Mononuclear cell (primary cell): ENCODE measurements around the gene TMSB15B. TPM values are rescaled to one million over a fixed set of nuclear protein-coding genes. Genes with fewer than 3 reads are reported as not detected.
A peak's percentile ranks its signal among the peaks of the same experiment; 100 is the strongest.
"Not testable (repeated sequence)": the region's sequence is repeated elsewhere in the genome, so short reads cannot be mapped to it uniquely, and the experiment has no call there.

Experiments used
- H3K27me3 ChIP-seq: 2 replicates; pipeline ENCODE4 v1.6.0; 2011; ENCODE audit warnings: low read length, control low read depth; ENCODE audit not compliant: insufficient read depth
- H3K4me1 ChIP-seq: 2 replicates; pipeline ENCODE4 v1.5.1; 2011; ENCODE audit warnings: mild to moderate bottlenecking, low read length, control low read depth; ENCODE audit not compliant: insufficient read depth
- H3K4me3 ChIP-seq: 2 replicates; pipeline ENCODE4 v1.5.1; 2011; ENCODE audit warnings: mild to moderate bottlenecking, low read length, moderate library complexity
- H3K9me3 ChIP-seq: 2 replicates; pipeline ENCODE4 v1.5.1; 2011; ENCODE audit warnings: low read depth, mild to moderate bottlenecking, control low read depth, low read length
- total RNA-seq: library from RNA; depleted of rRNA; stranded (reverse); fragments of >200 nt; gene quantifications from one replicate; pipeline ENCODE4 v1.2.3, GENCODE V29; 2012

Gene TMSB15B
- total RNA-seq, result 5.9 TPM

DNA sequence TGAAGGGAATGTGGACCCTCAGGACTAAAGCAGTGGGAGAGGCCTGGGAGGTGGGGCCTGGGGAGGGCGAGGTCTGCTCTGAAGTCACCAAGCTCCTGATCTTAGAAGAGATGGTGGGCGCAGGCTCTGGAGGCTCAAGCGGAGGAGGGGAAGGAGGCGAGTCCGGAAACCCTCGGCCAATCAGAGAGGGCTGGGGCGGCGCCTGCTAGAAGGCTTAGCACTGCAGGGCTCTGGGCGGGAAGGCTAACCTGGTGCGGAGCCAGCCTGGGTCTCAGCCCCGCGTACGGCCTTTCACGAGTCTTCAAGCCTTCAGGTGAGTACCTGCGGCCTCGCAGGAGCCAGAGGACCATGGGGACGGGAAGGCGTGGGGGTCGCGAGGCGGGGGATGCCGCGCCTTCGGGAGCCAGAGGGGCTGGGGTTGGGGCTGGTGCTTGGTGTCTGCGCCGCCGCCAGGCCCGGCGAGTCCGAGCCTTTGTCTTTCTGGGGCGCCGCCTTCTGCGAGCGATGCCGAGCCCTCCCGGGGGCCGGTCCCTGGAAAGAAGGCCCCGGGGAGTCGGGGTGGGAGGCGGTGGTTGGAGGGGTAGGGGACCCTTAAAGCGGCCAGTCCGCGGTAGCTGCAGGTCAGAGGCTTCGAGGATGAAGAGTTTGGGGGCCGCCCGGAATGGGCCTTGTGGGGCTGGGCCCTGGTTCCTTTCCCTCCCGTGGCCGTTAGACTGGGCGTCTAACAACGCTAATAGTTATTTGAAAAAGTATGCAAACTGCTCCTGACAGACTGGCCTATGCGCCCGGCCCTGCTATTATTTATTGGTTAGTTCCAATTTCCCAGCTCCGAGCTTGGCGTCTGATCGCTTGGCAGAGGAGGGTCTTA is at the start of gene TMSB15B:
Gene TMSB15B, plus strand, starts transcription at position 217 of the 868 bp plus-strand sequence.
- H3K27me3 ChIP-seq, H3K4me3 ChIP-seq, H3K4me1 ChIP-seq, H3K9me3 ChIP-seq: not testable (repeated sequence)

DNA sequence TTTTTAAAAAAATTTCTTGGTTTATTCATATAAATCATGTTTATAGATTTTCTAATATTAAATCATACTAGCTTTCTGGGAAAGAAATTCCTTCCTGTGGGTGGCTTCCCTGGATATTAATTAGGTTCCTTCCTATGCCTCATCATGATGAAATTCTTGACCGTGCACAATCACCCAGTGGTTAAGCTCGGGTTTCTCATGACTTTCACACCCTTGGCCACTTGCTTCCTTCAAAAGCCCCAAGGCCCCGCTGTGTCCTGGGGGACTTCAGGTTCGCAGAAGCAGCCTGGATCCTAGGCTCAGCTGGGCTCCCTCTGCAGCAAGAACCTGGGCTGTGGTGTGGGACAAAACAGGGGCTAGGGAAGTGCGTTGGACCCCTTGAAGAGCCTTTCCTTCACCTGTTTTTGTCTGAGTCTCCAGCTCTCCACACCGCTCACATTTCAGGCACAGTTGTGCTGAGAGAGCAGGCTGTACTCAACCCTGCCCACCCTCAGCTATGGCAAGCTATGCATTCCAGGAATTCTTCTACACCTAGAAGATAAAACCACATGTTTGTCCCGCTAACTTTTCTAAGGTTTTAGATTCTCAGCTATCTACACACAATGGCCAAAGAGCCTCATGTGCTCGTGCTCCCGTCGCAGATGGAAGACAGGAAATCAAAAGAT is 48.9 kb upstream of the TMSB15B start:
- H3K27me3 ChIP-seq, result no peaks in the 10 kb centered on the region
- H3K9me3 ChIP-seq, result no peaks in the 10 kb centered on the region
- H3K4me3 ChIP-seq, result no peak overlapping the region
- peaks cover 4% of the 10 kb centered on the region for H3K4me1 ChIP-seq

DNA sequence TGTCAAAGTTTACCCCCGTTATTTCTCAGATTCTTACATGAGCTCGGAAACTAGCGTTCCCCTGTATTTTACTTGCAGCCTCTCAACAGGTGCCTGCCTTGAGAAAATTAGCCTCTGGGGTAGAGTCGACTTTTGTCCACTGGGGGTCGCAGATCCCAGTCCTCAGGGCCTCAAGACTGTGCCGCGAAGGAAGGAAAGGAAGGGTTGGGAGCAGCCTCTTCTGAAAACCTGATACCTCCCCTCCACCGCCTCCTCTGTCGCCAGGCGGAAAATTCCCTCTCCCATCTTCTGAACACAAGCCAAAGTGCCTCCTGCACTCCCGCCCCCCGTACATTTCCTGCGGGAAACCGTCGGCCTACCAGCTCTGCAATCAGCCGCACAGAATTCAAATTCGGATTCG is 44.4 kb upstream of the TMSB15B start:
- peaks cover 11% of the 10 kb centered on the region for H3K4me1 ChIP-seq
- peak overlapping the region; percentile 43 for H3K4me3 ChIP-seq
- no peaks in the 10 kb centered on the region for H3K27me3 ChIP-seq
- H3K9me3 ChIP-seq, result no peaks in the 10 kb centered on the region

DNA sequence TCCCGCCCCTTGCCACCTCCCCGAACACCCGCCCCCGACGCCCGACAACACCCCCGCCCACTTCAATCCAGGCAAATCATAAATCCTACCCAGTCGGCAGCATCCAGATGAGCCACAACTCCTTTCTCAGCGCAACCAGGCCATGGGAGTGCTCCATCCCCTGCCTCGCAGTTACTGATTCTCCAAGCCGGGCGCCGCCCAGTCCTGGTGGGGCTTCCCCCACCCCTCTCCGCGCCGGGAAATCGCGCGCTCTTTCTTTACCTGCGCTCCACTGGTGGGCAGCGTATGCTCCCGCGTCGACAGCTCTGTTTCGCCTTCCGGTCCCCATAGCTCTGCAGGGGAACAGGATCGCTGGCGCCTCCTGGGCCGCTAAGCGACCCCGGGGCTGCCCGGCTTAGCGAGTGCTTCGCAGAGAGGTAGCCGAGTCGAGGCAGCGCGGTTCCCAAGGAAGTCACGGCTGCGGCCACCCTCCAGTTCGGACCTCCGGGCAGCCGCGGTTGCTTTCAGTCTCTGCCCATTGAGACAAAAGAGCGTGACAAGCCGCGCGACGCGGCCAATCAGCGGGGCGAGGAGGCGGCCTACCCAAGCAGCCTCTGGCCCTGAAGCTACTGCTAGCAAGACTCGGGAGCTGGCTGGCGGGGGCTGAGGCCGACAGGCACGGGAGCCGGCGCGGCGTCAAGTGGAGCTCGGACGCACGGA is 43.7 kb upstream of the TMSB15B start:
- Histone ChIP-seq H3K9me3 (no peaks in the 10 kb centered on the region), H3K4me3 (peak overlapping the region; percentile 43), H3K4me1 (peaks cover 11% of the 10 kb centered on the region), H3K27me3 (no peaks in the 10 kb centered on the region)

- no peaks in the 10 kb centered on the region for H3K27me3 ChIP-seq
- no peaks in the 10 kb centered on the region for H3K9me3 ChIP-seq
- peak overlapping the region; percentile 43 for H3K4me3 ChIP-seq
- H3K4me1 ChIP-seq, result peaks cover 11% of the 10 kb centered on the region
Measured at GRCh38 chrX:103919270-103919637, 43.2 kb upstream of the TMSB15B start.

- peaks cover 11% of the 10 kb centered on the region for H3K4me1 ChIP-seq
- H3K9me3 ChIP-seq, H3K27me3 ChIP-seq, H3K4me3 ChIP-seq: not testable (repeated sequence)
Measured at GRCh38 chrX:103920515-103920914, 41.9 kb upstream of the TMSB15B start.

DNA sequence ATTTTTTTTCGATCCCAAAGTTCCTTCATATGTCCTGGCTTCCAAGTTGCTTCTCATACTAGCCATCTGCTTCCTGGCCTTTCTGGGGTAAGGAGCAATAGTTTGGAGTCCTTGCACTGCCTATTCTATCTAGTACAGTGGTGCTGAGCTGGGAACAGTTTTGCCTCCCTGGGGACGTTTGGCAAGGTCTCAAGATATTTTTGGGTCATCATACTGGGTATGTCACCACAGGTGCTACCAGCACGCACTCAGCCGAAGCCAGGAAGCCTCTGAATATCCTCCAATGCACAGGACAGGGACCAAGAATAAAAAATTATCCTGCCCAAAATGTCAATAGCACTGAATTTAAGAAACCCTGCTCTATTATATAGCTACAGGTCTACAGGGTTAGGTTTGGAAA is 35.4 kb upstream of the TMSB15B start:
- no peak overlapping the region for H3K4me3 ChIP-seq
- no peaks in the 10 kb centered on the region for H3K9me3 ChIP-seq
- no peaks in the 10 kb centered on the region for H3K4me1 ChIP-seq
- no peaks in the 10 kb centered on the region for H3K27me3 ChIP-seq

DNA sequence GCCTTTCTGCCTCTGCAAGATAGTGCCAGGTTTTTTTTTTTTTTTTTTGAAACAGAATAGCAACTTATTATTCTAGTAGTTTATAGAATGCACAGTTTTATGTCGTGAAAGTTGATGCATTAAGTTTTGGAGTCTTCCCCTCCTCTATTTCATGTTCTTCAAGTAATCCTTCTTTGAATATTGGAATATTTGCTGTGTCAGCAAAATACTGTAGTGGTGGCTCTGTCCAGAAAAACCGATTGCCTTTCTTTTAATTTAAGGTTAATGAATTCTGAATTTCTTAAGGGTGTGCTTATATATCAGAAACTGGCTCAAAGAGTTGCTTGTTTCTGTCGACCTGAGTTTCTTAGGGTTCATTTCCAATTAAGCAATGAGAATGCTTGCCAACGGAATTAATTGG is 34.8 kb upstream of the TMSB15B start:
- H3K4me1 ChIP-seq, result no peaks in the 10 kb centered on the region
- no peak overlapping the region for H3K4me3 ChIP-seq
- no peaks in the 10 kb centered on the region for H3K27me3 ChIP-seq
- H3K9me3 ChIP-seq, result no peaks in the 10 kb centered on the region

DNA sequence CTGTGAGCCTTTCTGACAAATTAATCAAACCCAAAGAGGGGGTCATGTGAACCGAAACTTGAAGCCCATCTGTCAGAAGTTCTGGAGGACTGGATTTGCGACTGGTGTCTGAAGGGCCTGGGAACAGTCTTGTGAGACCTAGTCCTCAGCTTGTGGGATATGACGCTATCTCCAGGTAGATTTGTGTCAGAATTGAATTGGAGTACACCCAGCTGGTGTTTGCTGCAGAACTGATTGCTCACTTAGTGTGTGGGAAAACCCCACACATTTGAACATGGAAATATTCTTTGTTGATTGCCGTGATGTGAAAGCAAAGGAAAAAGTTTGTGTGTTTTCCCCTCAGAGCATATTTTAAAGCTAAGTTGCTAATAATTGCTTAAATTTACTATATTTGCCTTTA is 30.3 kb upstream of the TMSB15B start:
- H3K9me3 ChIP-seq, result no peaks in the 10 kb centered on the region
- H3K4me3 ChIP-seq, result no peak overlapping the region
- no peaks in the 10 kb centered on the region for H3K4me1 ChIP-seq
- no peaks in the 10 kb centered on the region for H3K27me3 ChIP-seq

DNA sequence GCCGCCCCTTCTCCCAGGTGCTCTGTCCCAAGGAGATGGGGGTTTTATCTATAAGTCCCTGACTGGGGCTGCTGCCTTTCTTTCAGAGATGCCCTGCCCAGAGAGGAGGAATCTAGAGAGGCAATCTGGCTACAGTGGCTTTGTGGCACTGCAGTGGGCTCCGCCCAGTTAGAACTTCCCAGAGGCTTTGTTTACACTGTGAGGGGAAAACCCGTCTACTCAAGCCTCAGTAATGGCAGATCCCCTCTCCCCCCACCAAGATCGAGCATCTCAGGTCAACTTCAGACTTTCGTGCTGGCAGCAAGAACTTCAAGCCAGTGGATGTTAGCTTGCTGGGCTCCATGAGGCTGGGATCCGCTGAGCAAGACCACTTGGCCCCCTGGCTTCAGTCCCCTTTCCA is 22.2 kb upstream of the TMSB15B start:
- H3K9me3 ChIP-seq, H3K4me3 ChIP-seq: not testable (repeated sequence)

DNA sequence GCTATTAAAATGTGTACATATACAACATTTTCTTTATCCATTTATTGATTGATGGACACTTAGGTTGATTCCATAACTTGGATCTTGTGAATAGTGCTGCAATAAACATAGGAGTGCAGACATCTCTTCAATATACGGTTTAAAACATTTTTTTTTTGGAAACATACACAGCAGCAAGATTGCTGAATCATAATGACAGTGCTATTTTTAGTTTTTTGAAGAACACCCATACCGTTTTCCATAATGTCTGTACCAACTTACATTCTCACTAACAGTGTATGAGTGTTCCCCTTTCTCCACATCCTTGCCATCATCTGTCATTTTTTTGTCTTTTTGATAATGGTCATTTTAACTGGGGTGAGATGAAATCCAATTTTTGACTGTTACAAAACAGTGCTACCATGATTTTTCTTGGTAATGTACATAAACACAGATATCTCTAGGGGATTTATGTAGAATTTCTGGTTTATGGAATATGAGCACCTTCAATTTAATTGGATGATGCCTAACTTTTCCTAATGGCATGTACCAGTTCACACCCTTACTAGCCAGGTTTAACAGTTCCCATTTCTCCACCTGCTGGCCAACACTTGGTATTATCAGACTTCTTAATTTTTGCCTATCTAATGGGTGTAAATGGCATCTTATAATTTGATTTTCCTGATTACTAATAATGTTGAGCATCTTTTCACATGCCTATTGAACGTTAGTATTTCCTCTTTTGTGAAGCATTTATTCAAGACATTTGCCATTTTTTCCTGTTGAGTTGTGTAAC is 21.0 kb upstream of the TMSB15B start:
- Histone ChIP-seq H3K4me1 (no peaks in the 10 kb centered on the region), H3K27me3 (no peaks in the 10 kb centered on the region), H3K4me3 (no peak overlapping the region), H3K9me3 (no peaks in the 10 kb centered on the region)

More for the DNA sequence above, 22.2 kb upstream of the TMSB15B start:
- H3K4me1 ChIP-seq, H3K27me3 ChIP-seq: not testable (repeated sequence)

- Histone ChIP-seq H3K9me3 (no peaks in the 10 kb centered on the region), H3K4me3 (no peak overlapping the region), H3K4me1 (no peaks in the 10 kb centered on the region), H3K27me3 (no peaks in the 10 kb centered on the region)
Measured at GRCh38 chrX:103949506-103949905, 12.9 kb upstream of the TMSB15B start.

DNA sequence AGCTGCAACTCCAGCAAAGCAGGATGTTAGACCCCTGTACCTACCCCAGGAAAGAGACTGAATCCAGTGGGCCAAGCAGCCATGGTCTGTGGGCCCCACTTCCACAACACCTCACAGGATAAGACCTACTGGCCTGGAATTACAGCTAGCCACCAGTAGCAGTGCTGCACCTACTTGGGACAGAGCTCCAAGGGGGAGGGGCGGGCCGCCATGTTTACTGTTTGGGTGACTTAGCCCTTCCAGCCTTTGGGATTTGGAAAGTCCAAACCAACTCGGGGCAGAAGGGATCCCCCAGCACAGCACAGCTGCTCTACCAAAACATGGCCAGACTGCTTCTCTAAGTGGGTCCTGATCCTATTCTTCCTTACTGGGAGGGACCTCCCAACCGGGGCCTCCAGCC is 9.1 kb upstream of the TMSB15B start:
- H3K4me3 ChIP-seq, result no peak overlapping the region
- H3K9me3 ChIP-seq, result no peaks in the 10 kb centered on the region
- no peaks in the 10 kb centered on the region for H3K4me1 ChIP-seq
- no peaks in the 10 kb centered on the region for H3K27me3 ChIP-seq

DNA sequence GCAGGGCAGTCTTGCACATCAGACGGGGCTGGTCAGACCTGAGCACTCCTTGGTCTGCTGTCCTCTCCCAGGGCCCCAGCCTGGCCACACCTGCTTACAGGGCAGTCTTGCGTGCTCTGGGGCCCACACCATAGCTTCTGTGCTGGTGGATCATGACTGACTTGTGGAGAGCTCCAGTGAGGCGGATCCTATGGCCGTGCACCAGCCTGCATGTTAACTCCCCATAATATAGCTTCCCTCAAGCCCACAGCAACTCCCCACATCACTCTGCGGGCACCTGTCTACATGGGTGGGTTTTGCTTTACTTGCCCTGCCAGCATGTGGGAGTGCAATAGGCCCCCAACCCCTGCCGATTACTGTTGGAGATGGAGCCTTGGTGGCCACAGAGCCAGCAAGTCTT is 8.2 kb upstream of the TMSB15B start:
- Histone ChIP-seq H3K4me1 (no peaks in the 10 kb centered on the region), H3K27me3 (no peaks in the 10 kb centered on the region), H3K4me3 (no peak overlapping the region), H3K9me3 (no peaks in the 10 kb centered on the region)

- H3K9me3 ChIP-seq, H3K4me1 ChIP-seq, H3K4me3 ChIP-seq, H3K27me3 ChIP-seq: not testable (repeated sequence)
Measured at GRCh38 chrX:103960599-103960998, 1.8 kb upstream of the TMSB15B start.
